Loucy (cell line): ENCODE measurements around the gene DISC1.

Source experiments
- H2AFZ ChIP-seq: fragments of 200-600 bp; sonication (generic); 2 replicates; pipeline ENCODE4 v1.6.0; 2016; ENCODE audit warnings: antibody characterized with exemption, mild to moderate bottlenecking, low read length, moderate library complexity
- H3F3A ChIP-seq: fragments of 200-600 bp; 2 replicates; pipeline ENCODE4 v1.6.0; 2016; ENCODE audit warnings: antibody characterized with exemption, low read depth, mild to moderate bottlenecking
- H3K27me3 ChIP-seq: fragments of 200-600 bp; sonication (generic); 2 replicates; pipeline ENCODE4 v1.6.1; 2014; ENCODE audit warnings: low read length, mild to moderate bottlenecking; ENCODE audit not compliant: insufficient read depth, poor library complexity, severe bottlenecking
- H3K36me3 ChIP-seq: fragments of 200-600 bp; sonication (generic); 2 replicates; pipeline ENCODE4 v1.6.1; 2016; ENCODE audit warnings: low read length; ENCODE audit not compliant: insufficient read depth
- H3K4me1 ChIP-seq: fragments of 200-600 bp; sonication (generic); 2 replicates; pipeline ENCODE4 v1.5.1; 2014; ENCODE audit warnings: low read length, mild to moderate bottlenecking; ENCODE audit not compliant: insufficient read depth, poor library complexity, severe bottlenecking
- H3K4me2 ChIP-seq: fragments of 200-600 bp; sonication (generic); 2 replicates; pipeline ENCODE4 v1.6.0; 2014; ENCODE audit warnings: antibody characterized with exemption, low read length, low read depth, mild to moderate bottlenecking; ENCODE audit not compliant: poor library complexity, severe bottlenecking
- H3K4me3 ChIP-seq: fragments of 200-600 bp; sonication (generic); 2 replicates; pipeline ENCODE4 v1.5.1; 2014; ENCODE audit warnings: low read length, mild to moderate bottlenecking, mixed read lengths; ENCODE audit not compliant: poor library complexity, severe bottlenecking
- H3K79me2 ChIP-seq: fragments of 200-600 bp; sonication (generic); 2 replicates; pipeline ENCODE4 v1.6.1; 2014; ENCODE audit warnings: low read length; ENCODE audit not compliant: insufficient read depth
- H3K9ac ChIP-seq: fragments of 200-600 bp; sonication (generic); 2 replicates; pipeline ENCODE4 v1.6.0; 2014; ENCODE audit warnings: mild to moderate bottlenecking, low read depth, low read length, moderate library complexity; ENCODE audit not compliant: poor library complexity, severe bottlenecking
- H3K9me2 ChIP-seq: fragments of 200-600 bp; sonication (generic); replicated peaks from 2 replicates; pipeline ENCODE4 v1.6.1; 2016; ENCODE audit warnings: low read depth, low read length, mixed read lengths
- H3K9me3 ChIP-seq: fragments of 200-600 bp; sonication (generic); 2 replicates; pipeline ENCODE4 v1.6.1; 2014; ENCODE audit warnings: mild to moderate bottlenecking, antibody characterized with exemption, low read length, low read depth; ENCODE audit not compliant: insufficient read depth
- H4K20me1 ChIP-seq: fragments of 200-600 bp; sonication (generic); 2 replicates; pipeline ENCODE4 v1.6.0; 2014; ENCODE audit warnings: antibody characterized with exemption, low read length, mild to moderate bottlenecking; ENCODE audit not compliant: insufficient read depth, poor library complexity, severe bottlenecking
- EZH2phosphoT487 ChIP-seq: fragments of 200-600 bp; IDR thresholded peaks from 2 replicates; pipeline ENCODE4 v1.6.1; 2018; ENCODE audit warnings: antibody characterized with exemption, mild to moderate bottlenecking, moderate library complexity, borderline replicate concordance
- TF ChIP-seq, protein P1 (sequence below): fragments of 200-600 bp; sonication (generic); conservative IDR thresholded peaks from 2 replicates; pipeline ENCODE4 v1.5.1; 2014; ENCODE audit warnings: mild to moderate bottlenecking, antibody characterized with exemption, low read length

Gene DISC1

GRCh38 chr1:232029315-232029714 is 402.7 kb downstream of the DISC1 start:
- no peaks in the 10 kb centered on the region for H3K79me2 ChIP-seq
- H3K4me3 ChIP-seq: no peak overlapping the region
- no peak overlapping the region for H3K4me2 ChIP-seq
- no peaks in the 10 kb centered on the region for H3K27me3 ChIP-seq
- H3K9me2 ChIP-seq: no peaks in the 10 kb centered on the region
- H3K9ac ChIP-seq: no peak overlapping the region
- TF ChIP-seq, protein P1, sequence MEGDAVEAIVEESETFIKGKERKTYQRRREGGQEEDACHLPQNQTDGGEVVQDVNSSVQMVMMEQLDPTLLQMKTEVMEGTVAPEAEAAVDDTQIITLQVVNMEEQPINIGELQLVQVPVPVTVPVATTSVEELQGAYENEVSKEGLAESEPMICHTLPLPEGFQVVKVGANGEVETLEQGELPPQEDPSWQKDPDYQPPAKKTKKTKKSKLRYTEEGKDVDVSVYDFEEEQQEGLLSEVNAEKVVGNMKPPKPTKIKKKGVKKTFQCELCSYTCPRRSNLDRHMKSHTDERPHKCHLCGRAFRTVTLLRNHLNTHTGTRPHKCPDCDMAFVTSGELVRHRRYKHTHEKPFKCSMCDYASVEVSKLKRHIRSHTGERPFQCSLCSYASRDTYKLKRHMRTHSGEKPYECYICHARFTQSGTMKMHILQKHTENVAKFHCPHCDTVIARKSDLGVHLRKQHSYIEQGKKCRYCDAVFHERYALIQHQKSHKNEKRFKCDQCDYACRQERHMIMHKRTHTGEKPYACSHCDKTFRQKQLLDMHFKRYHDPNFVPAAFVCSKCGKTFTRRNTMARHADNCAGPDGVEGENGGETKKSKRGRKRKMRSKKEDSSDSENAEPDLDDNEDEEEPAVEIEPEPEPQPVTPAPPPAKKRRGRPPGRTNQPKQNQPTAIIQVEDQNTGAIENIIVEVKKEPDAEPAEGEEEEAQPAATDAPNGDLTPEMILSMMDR: no peak
- TF ChIP-seq EZH2phosphoT487: no peak
- no peak overlapping the region for H2AFZ ChIP-seq
- H4K20me1 ChIP-seq: no peaks in the 10 kb centered on the region
- no peaks in the 10 kb centered on the region for H3K9me3 ChIP-seq
- H3K36me3 ChIP-seq: peaks cover 3% of the 10 kb centered on the region; the same call in 1 of the 2 replicates
- no peaks in the 10 kb centered on the region for H3F3A ChIP-seq
- H3K4me1 ChIP-seq: no peaks in the 10 kb centered on the region

- TF ChIP-seq, protein P1: no peak
- no peak for TF ChIP-seq EZH2phosphoT487
- H3K4me2 ChIP-seq: no peak overlapping the region
- no peak overlapping the region for H2AFZ ChIP-seq
- no peaks in the 10 kb centered on the region for H3F3A ChIP-seq
- no peaks in the 10 kb centered on the region for H3K9me2 ChIP-seq
- no peaks in the 10 kb centered on the region for H3K79me2 ChIP-seq
- no peaks in the 10 kb centered on the region for H3K27me3 ChIP-seq
- H3K4me3 ChIP-seq: no peak overlapping the region
- H4K20me1 ChIP-seq: no peaks in the 10 kb centered on the region
- peaks cover 3% of the 10 kb centered on the region; the same call in 1 of the 2 replicates for H3K36me3 ChIP-seq
- H3K9ac ChIP-seq: no peak overlapping the region
- no peaks in the 10 kb centered on the region for H3K9me3 ChIP-seq
- no peaks in the 10 kb centered on the region for H3K4me1 ChIP-seq
Observed at GRCh38 chr1:232031156-232031555, 404.6 kb downstream of the DISC1 start.

GRCh38 chr1:232033285-232033684 is 406.7 kb downstream of the DISC1 start:
- H2AFZ ChIP-seq: no peak overlapping the region
- H3F3A ChIP-seq: no peaks in the 10 kb centered on the region
- no peak overlapping the region for H3K9ac ChIP-seq
- H3K9me3 ChIP-seq: no peaks in the 10 kb centered on the region
- TF ChIP-seq EZH2phosphoT487: no peak
- TF ChIP-seq, protein P1: no peak
- H3K4me1 ChIP-seq: no peaks in the 10 kb centered on the region
- no peaks in the 10 kb centered on the region for H3K9me2 ChIP-seq
- peaks cover 3% of the 10 kb centered on the region; the same call in 1 of the 2 replicates for H3K36me3 ChIP-seq
- no peak overlapping the region for H3K4me3 ChIP-seq
- no peaks in the 10 kb centered on the region for H3K27me3 ChIP-seq
- H3K79me2 ChIP-seq: no peaks in the 10 kb centered on the region
- no peak overlapping the region for H3K4me2 ChIP-seq
- H4K20me1 ChIP-seq: no peaks in the 10 kb centered on the region
